ENCODE measurements around the gene TCP11L1. TPM values are rescaled to one million over a fixed set of nuclear protein-coding genes. Genes with fewer than 3 reads are reported as not detected.

TCP11L1 gene
- total and polyA plus RNA-seq, 4 donors, result 2.9 to 11.7 (median 6.9) TPM

DNA sequence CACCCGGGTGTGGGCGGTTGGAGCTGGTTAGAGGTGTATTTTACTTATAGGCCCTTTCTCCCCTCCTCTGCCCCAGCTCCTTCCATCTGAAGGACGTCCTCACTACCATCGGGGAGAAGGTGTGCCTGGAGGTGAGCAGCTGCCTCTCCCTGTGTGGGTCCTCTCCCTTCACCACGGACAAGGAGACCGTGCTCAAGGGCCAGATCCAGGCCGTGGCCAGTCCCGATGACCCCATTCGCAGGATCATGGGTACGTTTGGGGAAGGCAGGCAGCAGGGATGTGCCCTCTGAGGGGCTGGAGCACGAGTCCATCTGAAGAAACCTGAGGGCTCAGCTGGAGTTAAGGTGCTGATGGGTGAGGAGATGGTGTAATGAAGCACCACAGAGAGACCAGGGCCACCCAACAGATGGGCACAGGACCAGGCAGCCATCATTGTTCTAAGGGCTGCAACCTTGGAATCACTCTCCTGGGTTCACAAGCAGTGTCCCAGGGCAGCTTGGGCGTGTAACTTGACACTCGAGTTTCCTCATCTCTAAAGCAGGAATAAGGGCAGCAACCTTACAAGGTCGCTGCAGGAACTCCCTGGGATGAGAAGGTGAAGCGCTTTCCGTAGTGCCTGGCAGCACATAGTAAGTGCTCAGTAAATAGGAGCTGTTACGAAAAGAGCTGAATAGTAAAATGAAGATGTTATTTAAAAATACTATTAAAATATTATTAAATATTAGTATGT lies 29.4 kb downstream of the TCP11L1 start:
- Histone ChIP-seq H3K27me3 (ENCODE audit: control insufficient read depth in 4 of 4, insufficient read depth in 4 of 4, low read length in 3 of 4) (no peaks in the 10 kb centered on the region), H3K4me1 (ENCODE audit: control insufficient read depth in 4 of 4, insufficient read depth in 4 of 4, low read length in 3 of 4) (peaks cover 0 to 12% (median 6%) of the 10 kb centered on the region in 4 donors), H3K27ac (ENCODE audit: low read depth in 1 of 2, low read length in 2 of 2) (no peak overlapping the region), H3K36me3 (ENCODE audit: control insufficient read depth in 4 of 4, insufficient read depth in 3 of 4, low read depth in 1 of 4, low read length in 3 of 4) (peaks cover 8 to 30% (median 22%) of the 10 kb centered on the region in 4 donors), H3K9ac (ENCODE audit: low read depth in 1 of 2, low read length in 2 of 2) (no peak overlapping the region), H3K9me3 (ENCODE audit: control insufficient read depth in 4 of 4, low read length in 3 of 4) (no peaks in the 10 kb centered on the region), H3K4me3 (ENCODE audit: low read depth in 1 of 3, low read length in 3 of 3) (no peak overlapping the region)
- DNase-seq (ENCODE audit: low spot score), result no peak
- TF ChIP-seq NR2F2 (IDR thresholded peaks at IDR 0.05), result no peak
- TF ChIP-seq, protein P1, sequence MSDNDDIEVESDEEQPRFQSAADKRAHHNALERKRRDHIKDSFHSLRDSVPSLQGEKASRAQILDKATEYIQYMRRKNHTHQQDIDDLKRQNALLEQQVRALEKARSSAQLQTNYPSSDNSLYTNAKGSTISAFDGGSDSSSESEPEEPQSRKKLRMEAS (IDR thresholded peaks at IDR 0.05), result no peak
- TF ChIP-seq SP1 (IDR thresholded peaks at IDR 0.05), result no peak
- TF ChIP-seq, protein P2, sequence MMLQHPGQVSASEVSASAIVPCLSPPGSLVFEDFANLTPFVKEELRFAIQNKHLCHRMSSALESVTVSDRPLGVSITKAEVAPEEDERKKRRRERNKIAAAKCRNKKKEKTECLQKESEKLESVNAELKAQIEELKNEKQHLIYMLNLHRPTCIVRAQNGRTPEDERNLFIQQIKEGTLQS (IDR thresholded peaks at IDR 0.05), result no peak
- no peak for TF ChIP-seq GABPA (IDR thresholded peaks at IDR 0.05 in 1 of 2, conservative IDR thresholded peaks at IDR 0.05 in 1 of 2)
- no peak for TF ChIP-seq FOXA2 (IDR thresholded peaks at IDR 0.05)
- no peak for TF ChIP-seq HNF4G (IDR thresholded peaks at IDR 0.05)
- no peak for TF ChIP-seq FOXA1 (IDR thresholded peaks at IDR 0.05)
- TF ChIP-seq HNF4A (conservative IDR thresholded peaks at IDR 0.05), result no peak
- no peak for TF ChIP-seq YY1 (IDR thresholded peaks at IDR 0.05)
- no peak for TF ChIP-seq REST (IDR thresholded peaks at IDR 0.05)
- WGBS, result 96% methylated on average over 17 of the region's 17 CpGs

GRCh38 chr11:33072465-33072864 lies 33.1 kb downstream of the TCP11L1 start:
- Histone ChIP-seq H3K36me3 (ENCODE audit: control insufficient read depth in 4 of 4, insufficient read depth in 3 of 4, low read depth in 1 of 4, low read length in 3 of 4) (peaks cover 13 to 47% (median 27%) of the 10 kb centered on the region in 4 donors), H3K4me1 (ENCODE audit: control insufficient read depth in 4 of 4, insufficient read depth in 4 of 4, low read length in 3 of 4) (no peaks in the 10 kb centered on the region), H3K27ac (ENCODE audit: low read depth in 1 of 2, low read length in 2 of 2) (no peak overlapping the region), H3K9me3 (ENCODE audit: control insufficient read depth in 4 of 4, low read length in 3 of 4) (no peaks in the 10 kb centered on the region), H3K27me3 (ENCODE audit: control insufficient read depth in 4 of 4, insufficient read depth in 4 of 4, low read length in 3 of 4) (no peaks in the 10 kb centered on the region), H3K9ac (ENCODE audit: low read depth in 1 of 2, low read length in 2 of 2) (no peak overlapping the region), H3K4me3 (ENCODE audit: low read depth in 1 of 3, low read length in 3 of 3) (no peak overlapping the region)
- TF ChIP-seq SP1 (IDR thresholded peaks at IDR 0.05) (no peak), GABPA (IDR thresholded peaks at IDR 0.05 in 1 of 2, conservative IDR thresholded peaks at IDR 0.05 in 1 of 2) (no peak), EGR1 (IDR thresholded peaks at IDR 0.05; ENCODE audit: low read depth in 2 of 2) (no peak), ZBTB33 (IDR thresholded peaks at IDR 0.05) (no peak), FOXA2 (IDR thresholded peaks at IDR 0.05) (no peak), RXRA (IDR thresholded peaks at IDR 0.05) (no peak), FOXA1 (IDR thresholded peaks at IDR 0.05) (no peak), JUND (IDR thresholded peaks at IDR 0.05) (no peak), CTCF (IDR thresholded peaks at IDR 0.05; ENCODE audit: low read depth, low read length, missing input control) (no peak), HNF4G (IDR thresholded peaks at IDR 0.05) (no peak)
- TF ChIP-seq, protein P1 (IDR thresholded peaks at IDR 0.05), result no peak
- WGBS, result 95% methylated on average over 8 of the region's 8 CpGs
- no peak for DNase-seq (ENCODE audit: low spot score)

Data from liver (tissue), 9 donors.